Measurements from ENCODE around the gene LSS. TPM values are rescaled to one million over a fixed set of nuclear protein-coding genes. Genes with fewer than 3 reads are reported as not detected.

LSS gene
- total and polyA plus RNA-seq, 2 donors from 2014 or later: 15.8 to 24.6 TPM

DNA sequence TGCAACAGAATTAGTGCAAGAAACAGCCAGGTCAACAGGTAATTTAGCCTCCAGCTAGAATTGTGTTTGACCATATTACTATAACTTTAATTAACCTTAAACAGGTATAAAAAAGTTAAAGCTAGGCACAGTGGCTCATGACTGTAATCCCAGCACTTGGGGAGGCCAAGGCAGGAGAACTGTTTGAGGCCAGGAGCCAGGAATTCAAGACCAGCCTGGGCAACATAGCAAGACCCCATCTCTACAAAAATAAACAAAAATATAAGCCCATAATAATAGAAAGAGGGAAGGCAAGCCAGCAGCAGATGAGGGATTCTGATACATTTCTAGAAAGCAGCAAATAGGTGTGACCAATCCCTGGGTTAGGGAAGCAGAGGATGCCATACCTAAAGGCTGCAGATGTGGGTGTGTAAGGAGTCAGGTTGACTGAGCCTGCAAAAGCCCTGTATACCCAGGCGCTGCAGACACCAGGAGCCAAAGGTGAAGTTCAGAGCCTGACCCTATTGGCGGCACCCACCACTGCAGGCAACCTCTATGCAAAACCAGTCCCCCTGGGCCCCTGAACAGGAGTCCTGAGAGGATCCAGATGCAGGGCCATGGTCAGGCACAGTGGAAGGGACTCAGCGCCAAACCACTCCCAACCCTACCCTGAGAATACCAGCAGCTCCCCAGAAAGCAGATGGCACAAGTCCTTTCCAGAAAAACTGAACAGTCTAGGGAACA is 19.3 kb upstream of the LSS start:
- TF ChIP-seq, protein P1, sequence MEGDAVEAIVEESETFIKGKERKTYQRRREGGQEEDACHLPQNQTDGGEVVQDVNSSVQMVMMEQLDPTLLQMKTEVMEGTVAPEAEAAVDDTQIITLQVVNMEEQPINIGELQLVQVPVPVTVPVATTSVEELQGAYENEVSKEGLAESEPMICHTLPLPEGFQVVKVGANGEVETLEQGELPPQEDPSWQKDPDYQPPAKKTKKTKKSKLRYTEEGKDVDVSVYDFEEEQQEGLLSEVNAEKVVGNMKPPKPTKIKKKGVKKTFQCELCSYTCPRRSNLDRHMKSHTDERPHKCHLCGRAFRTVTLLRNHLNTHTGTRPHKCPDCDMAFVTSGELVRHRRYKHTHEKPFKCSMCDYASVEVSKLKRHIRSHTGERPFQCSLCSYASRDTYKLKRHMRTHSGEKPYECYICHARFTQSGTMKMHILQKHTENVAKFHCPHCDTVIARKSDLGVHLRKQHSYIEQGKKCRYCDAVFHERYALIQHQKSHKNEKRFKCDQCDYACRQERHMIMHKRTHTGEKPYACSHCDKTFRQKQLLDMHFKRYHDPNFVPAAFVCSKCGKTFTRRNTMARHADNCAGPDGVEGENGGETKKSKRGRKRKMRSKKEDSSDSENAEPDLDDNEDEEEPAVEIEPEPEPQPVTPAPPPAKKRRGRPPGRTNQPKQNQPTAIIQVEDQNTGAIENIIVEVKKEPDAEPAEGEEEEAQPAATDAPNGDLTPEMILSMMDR (IDR thresholded peaks at IDR 0.05; ENCODE audit: borderline replicate concordance, extremely low read depth, insufficient read depth): no peak
- Histone ChIP-seq H3K27me3 (ENCODE audit: control insufficient read depth, insufficient read depth, low read length) (no peaks in the 10 kb centered on the region), H3K4me1 (ENCODE audit: control insufficient read depth in 2 of 3, insufficient read depth in 2 of 3, low read depth in 1 of 3, low read length in 3 of 3) (no peaks in the 10 kb centered on the region), H3K9ac (ENCODE audit: low read length in 3 of 3) (no peak overlapping the region), H3K9me3 (ENCODE audit: control insufficient read depth in 2 of 3, insufficient read depth in 1 of 3, low read length in 3 of 3) (no peaks in the 10 kb centered on the region), H3K27ac (ENCODE audit: low read depth in 2 of 2, low read length in 2 of 2) (no peak overlapping the region), H3K4me3 (ENCODE audit: low read length in 3 of 3) (no peak overlapping the region), H3K36me3 (ENCODE audit: control insufficient read depth in 2 of 3, insufficient read depth in 3 of 3, low read length in 3 of 3) (peaks cover 6 to 67% (median 47%) of the 10 kb centered on the region in 3 donors)
- FAIRE-seq (no peak), DNase-seq (no peak)
- intact Hi-C loops (cut with DNase I): no loop called here

DNA sequence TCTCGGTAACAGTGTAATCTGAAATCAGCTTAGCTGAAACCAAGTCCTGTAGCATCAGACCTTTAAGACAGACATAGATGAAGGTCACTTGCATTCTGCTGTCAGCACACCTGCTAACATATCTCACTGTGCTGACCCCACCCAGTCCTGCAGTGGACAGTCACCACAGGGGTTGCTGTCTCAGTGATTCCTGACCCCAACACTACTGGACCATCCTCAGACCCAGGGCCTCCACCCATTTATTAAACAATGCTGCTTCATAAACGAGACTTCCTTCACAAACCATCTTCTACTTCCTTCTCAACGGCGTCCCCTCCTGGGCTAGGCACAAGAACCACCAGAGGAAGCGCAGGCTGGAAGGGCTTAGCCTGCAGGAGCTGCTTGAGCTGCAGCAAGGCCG is 17.8 kb upstream of the LSS start:
- Histone ChIP-seq H3K9me3 (ENCODE audit: control insufficient read depth in 2 of 3, insufficient read depth in 1 of 3, low read length in 3 of 3) (no peaks in the 10 kb centered on the region), H3K9ac (ENCODE audit: low read length in 3 of 3) (no peak overlapping the region), H3K4me3 (ENCODE audit: low read length in 3 of 3) (no peak overlapping the region), H3K27ac (ENCODE audit: low read depth in 2 of 2, low read length in 2 of 2) (no peak overlapping the region), H3K36me3 (ENCODE audit: control insufficient read depth in 2 of 3, insufficient read depth in 3 of 3, low read length in 3 of 3) (peaks cover 10 to 72% (median 55%) of the 10 kb centered on the region in 3 donors), H3K27me3 (ENCODE audit: control insufficient read depth, insufficient read depth, low read length) (no peaks in the 10 kb centered on the region), H3K4me1 (ENCODE audit: control insufficient read depth in 2 of 3, insufficient read depth in 2 of 3, low read depth in 1 of 3, low read length in 3 of 3) (no peaks in the 10 kb centered on the region)
- DNase-seq (no peak), FAIRE-seq (no peak)
- intact Hi-C loops (cut with DNase I): no loop called here
- TF ChIP-seq, protein P1 (IDR thresholded peaks at IDR 0.05; ENCODE audit: borderline replicate concordance, extremely low read depth, insufficient read depth): no peak

- H3K9me3 ChIP-seq (ENCODE audit: control insufficient read depth in 2 of 3, insufficient read depth in 1 of 3, low read length in 3 of 3): no peaks in the 10 kb centered on the region
- intact Hi-C loops (cut with DNase I): no loop called here
- DNase-seq: no peak
- no peak overlapping the region for H3K4me3 ChIP-seq (ENCODE audit: low read length in 3 of 3)
- H3K27me3 ChIP-seq (ENCODE audit: control insufficient read depth, insufficient read depth, low read length): no peaks in the 10 kb centered on the region
- no peak overlapping the region for H3K27ac ChIP-seq (ENCODE audit: low read depth in 2 of 2, low read length in 2 of 2)
- FAIRE-seq: no peak
- H3K9ac ChIP-seq (ENCODE audit: low read length in 3 of 3): no peak overlapping the region
- TF ChIP-seq, protein P1 (IDR thresholded peaks at IDR 0.05; ENCODE audit: borderline replicate concordance, extremely low read depth, insufficient read depth): no peak
- H3K36me3 ChIP-seq (ENCODE audit: control insufficient read depth in 2 of 3, insufficient read depth in 3 of 3, low read length in 3 of 3): peaks cover 12 to 70% (median 58%) of the 10 kb centered on the region in 3 donors
- H3K4me1 ChIP-seq (ENCODE audit: control insufficient read depth in 2 of 3, insufficient read depth in 2 of 3, low read depth in 1 of 3, low read length in 3 of 3): no peaks in the 10 kb centered on the region
These were observed 16.8 kb upstream of the LSS start for GRCh38 chr21:46245213-46245915.

Data from kidney (tissue), 14 donors.